AG10803 (cell line): ENCODE results near the gene CTPS2.

Experiments used
- DNase-seq: peaks from one replicate; pipeline ENCODE4 v3.0.0; 2010; ENCODE audit warnings: low read depth
- H3K4me3 ChIP-seq: 2 replicates; pipeline ENCODE4 v1.5.1; 2011; ENCODE audit warnings: mild to moderate bottlenecking, low read length, control low read depth
- CTCF ChIP-seq: conservative IDR thresholded peaks from 2 replicates; pipeline ENCODE4 v1.5.1; 2011; ENCODE audit warnings: mild to moderate bottlenecking, low read length, control low read depth, inconsistent platforms

The CTPS2 gene

DNA sequence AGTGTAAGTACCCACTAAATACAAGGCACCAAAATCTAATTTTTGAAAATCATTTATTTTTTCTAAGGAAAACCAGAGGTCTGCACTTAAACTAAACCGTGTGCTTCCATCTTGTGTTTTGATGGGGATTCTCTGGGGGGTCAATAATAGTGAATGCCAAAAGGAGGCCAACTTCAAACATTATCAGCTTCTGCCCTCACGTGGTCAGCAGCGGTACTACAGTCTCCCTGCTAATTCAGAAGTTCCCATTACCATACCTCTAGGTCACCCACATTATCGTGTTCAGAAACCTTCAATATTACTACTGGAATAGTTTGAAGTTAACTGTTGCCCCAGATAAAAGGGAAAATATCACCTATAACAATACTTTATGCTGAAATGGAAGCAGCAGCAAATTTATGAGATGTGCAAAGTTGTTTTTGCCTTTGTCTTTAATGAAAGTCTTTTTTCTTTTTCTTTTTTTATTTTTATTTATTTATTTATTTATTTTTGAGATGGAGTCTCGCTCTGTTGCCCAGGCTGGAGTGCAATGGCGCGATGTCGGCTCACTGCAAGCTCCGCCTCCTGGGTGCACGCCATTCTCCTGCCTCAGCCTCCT is 17.3 kb downstream of the CTPS2 start:
- no peak overlapping the region for H3K4me3 ChIP-seq
- TF ChIP-seq CTCF = peak; percentile 80
- peak; percentile 36 for DNase-seq

GRCh38 chrX:16687514-16687913 is 25.0 kb downstream of the CTPS2 start:
- DNase-seq = peak; percentile 60
- no peak for TF ChIP-seq CTCF
- no peak overlapping the region for H3K4me3 ChIP-seq

- TF ChIP-seq CTCF = no peak
- no peak for DNase-seq
- no peak overlapping the region for H3K4me3 ChIP-seq
Measured at GRCh38 chrX:16683007-16683664, 29.3 kb downstream of the CTPS2 start.

GRCh38 chrX:16678689-16679088 is 33.8 kb downstream of the CTPS2 start:
- no peak for DNase-seq
- TF ChIP-seq CTCF = no peak
- H3K4me3 ChIP-seq = no peak overlapping the region

GRCh38 chrX:16671005-16671404 is 41.5 kb downstream of the CTPS2 start:
- peak; percentile 76 for DNase-seq
- peak; percentile 49 for TF ChIP-seq CTCF

DNA sequence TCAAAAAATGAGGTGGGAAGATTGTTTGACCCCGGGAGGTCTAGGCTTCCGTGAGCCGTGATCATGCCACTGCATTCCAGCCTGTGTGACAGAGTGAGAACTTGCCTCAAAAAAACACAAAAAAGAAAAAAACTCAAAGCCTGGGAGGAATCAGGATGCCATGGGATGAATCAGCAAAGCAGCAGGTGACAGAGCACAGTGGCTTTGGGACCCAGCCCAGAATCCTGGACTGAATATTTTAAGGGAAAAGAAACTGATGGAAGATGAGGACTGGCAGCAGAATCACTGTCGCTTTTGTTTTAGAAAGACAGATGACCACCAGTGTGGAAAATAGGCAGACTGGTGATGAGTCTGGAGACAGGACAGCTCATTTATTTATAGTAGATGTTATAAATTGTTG is 45.9 kb downstream of the CTPS2 start:
- no peak for TF ChIP-seq CTCF
- no peak overlapping the region for H3K4me3 ChIP-seq
- DNase-seq = peak; percentile 75

More at GRCh38 chrX:16671005-16671404, 41.5 kb downstream of the CTPS2 start:
- H3K4me3 ChIP-seq = no peak overlapping the region

DNA sequence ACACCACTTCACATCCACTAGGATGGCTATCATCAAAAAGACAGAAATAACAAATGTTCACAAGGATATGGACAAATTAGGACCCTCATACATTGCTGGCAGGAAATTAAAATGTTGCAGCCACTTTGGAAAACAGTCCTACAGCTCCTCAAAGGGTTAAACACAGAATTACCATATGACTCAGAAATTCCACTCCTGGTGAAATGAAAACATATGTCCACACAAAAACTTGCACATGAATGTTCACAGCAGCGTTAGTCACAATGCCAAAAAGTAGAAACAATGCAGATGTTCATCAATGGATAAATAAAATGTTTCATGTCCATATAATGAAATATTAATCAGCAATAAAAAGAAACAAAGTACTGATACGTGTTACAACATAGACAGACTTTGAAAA is 47.4 kb downstream of the CTPS2 start:
- DNase-seq = peak; percentile 69
- no peak overlapping the region for H3K4me3 ChIP-seq
- no peak for TF ChIP-seq CTCF
